ENCODE data around the gene GATAD2B. TPM values are rescaled to one million over a fixed set of nuclear protein-coding genes. Genes with fewer than 3 reads are reported as not detected.
"Not testable (repeated sequence)": the region's sequence is repeated elsewhere in the genome, so short reads cannot be mapped to it uniquely, and the experiment has no call there.

The GATAD2B gene
- total and polyA plus RNA-seq, 2 of the 4 experiments (the other 2 are of a cell fraction): 3.8 to 6.2 TPM

DNA sequence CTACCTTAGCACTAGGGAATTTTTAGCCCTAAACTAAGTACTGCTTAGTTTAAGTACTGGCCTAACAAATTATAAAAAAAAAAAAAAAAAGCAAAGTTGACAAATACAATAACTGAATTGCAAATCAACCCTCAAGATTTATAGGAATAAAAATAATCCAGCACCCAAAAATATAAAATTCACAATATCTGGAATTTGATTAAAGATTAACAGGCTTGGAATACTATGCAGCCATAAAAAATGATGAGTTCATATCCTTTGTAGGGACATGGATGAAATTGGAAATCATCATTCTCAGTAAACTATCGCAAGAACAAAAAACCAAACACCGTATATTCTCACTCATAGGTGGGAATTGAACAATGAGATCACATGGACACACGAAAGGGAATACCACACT is 78.4 kb downstream of the GATAD2B start:
- H2BK120ac ChIP-seq (ENCODE audit: low read depth, low read length); H3K56ac ChIP-seq (ENCODE audit: extremely low read depth, insufficient read depth, low read length); intact Hi-C loops (cut with micrococcal nuclease); ATAC-seq (ENCODE audit: low read depth); BruUV-seq (replicated peaks); H3K4me1 ChIP-seq (ENCODE audit: control insufficient read depth, insufficient read depth, low read length); H2AK9ac ChIP-seq (replicated peaks; ENCODE audit: low read depth, low read length, poor library complexity); H3K4me3 ChIP-seq (ENCODE audit: insufficient read depth, low read depth, low read length); H3K27me3 ChIP-seq (ENCODE audit: control insufficient read depth, insufficient read depth, low read length); H3K9me1 ChIP-seq (ENCODE audit: insufficient read depth, low read length); H3K23ac ChIP-seq (ENCODE audit: low read depth, low read length); H3K4me2 ChIP-seq (ENCODE audit: low read depth, low read length); H4K91ac ChIP-seq (ENCODE audit: insufficient read depth, low read depth, low read length); H3K27ac ChIP-seq (ENCODE audit: insufficient read depth, low read length); DNase-seq; H3K4ac ChIP-seq (ENCODE audit: low read depth, low read length); H3K9me3 ChIP-seq (ENCODE audit: control insufficient read depth, insufficient read depth, low read length); dilution Hi-C loops (cut with HindIII; ENCODE audit: low sequenced_read_pairs, unreplicated experiment); H2BK15ac ChIP-seq (ENCODE audit: low read depth, low read length); H3K36me3 ChIP-seq (ENCODE audit: control insufficient read depth, insufficient read depth, low read length); H3K14ac ChIP-seq (replicated peaks; ENCODE audit: low read depth, low read length); H2AK5ac ChIP-seq (ENCODE audit: low read depth, low read length); H3K18ac ChIP-seq (ENCODE audit: low read depth, low read length); H2AFZ ChIP-seq (replicated peaks; ENCODE audit: low read length, poor library complexity); H2BK20ac ChIP-seq (ENCODE audit: low read depth, low read length); H4K8ac ChIP-seq (ENCODE audit: low read depth in 2 of 2, low read length in 2 of 2); H3K9ac ChIP-seq (ENCODE audit: low read depth, low read length); H4K5ac ChIP-seq (ENCODE audit: low read depth, low read length); H2BK5ac ChIP-seq (ENCODE audit: low read depth, low read length, poor library complexity, severe bottlenecking); in situ Hi-C loops (cut with MboI; ENCODE audit: low sequenced_read_pairs): not testable (repeated sequence)
- CTCF ChIA-PET: interaction anchor here (0.6 kb wide), 1 partner anchor 118 kb away, joined by 5 read pairs; no protein-coding TSS in a partner anchor
- Histone ChIP-seq H3K79me1 (ENCODE audit: low read depth in 1 of 2, low read length in 2 of 2) (peaks cover 33 to 50% of the 10 kb centered on the region in 2 experiments), H4K20me1 (ENCODE audit: insufficient read depth, low read length) (peaks cover 11% of the 10 kb centered on the region; the same call in 1 of the 2 replicates)
- POLR2A ChIA-PET (ENCODE audit: unreplicated experiment): interaction anchor here (0.7 kb wide), 1 partner anchor 146 kb away, joined by 10 read pairs; no protein-coding TSS in a partner anchor
- WGBS, 2 experiments (ENCODE audit: extremely low coverage in 2 of 2, insufficient read length in 1 of 2): no CpG with 5 or more reads among the region's 3 CpGs
